Lower lobe of right lung (tissue), 2 donors: Measurements from ENCODE around the gene IL4I1. TPM values are rescaled to one million over a fixed set of nuclear protein-coding genes. Genes with fewer than 3 reads are reported as not detected.

ENCODE experiments used
- ATAC-seq, 2 donors: fragments of 200-7000 bp; cut with Tn5 transposase; one replicate each; pipeline ENCODE4 v1.9.1; 2020 to 2022; ENCODE audit warnings: mild to moderate bottlenecking in 2 of 2, moderate library complexity in 2 of 2
- DNase-seq: peaks from one replicate; pipeline ENCODE4 v3.0.0-alpha.2; 2020
- H3K27ac ChIP-seq: fragments of 200-600 bp; one replicate; pipeline ENCODE4 v1.8.0; 2022
- H3K27me3 ChIP-seq: fragments of 200-600 bp; one replicate; pipeline ENCODE4 v1.8.0; 2022; ENCODE audit warnings: low read depth
- H3K36me3 ChIP-seq: fragments of 200-600 bp; one replicate; pipeline ENCODE4 v1.8.0; 2022; ENCODE audit warnings: mild to moderate bottlenecking
- H3K4me1 ChIP-seq: fragments of 200-600 bp; one replicate; pipeline ENCODE4 v1.8.0; 2022
- H3K4me3 ChIP-seq: fragments of 200-600 bp; one replicate; pipeline ENCODE4 v1.8.0; 2022; ENCODE audit warnings: mild to moderate bottlenecking
- H3K9me3 ChIP-seq: fragments of 200-600 bp; one replicate; pipeline ENCODE4 v1.8.0; 2022
- CTCF ChIP-seq: fragments of 200-600 bp; IDR thresholded peaks from one replicate; pipeline ENCODE4 v1.8.0; 2022; ENCODE audit warnings: antibody characterized with exemption, mild to moderate bottlenecking
- intact Hi-C: fragments of 100-400 bp; cut with DNase I; formaldehyde crosslinking; loops from one replicate; pipeline ENCODE4 v1.11.0; 2022
- total RNA-seq: library from RNA; stranded (reverse); fragmentation: NEBNext Ultra II Directional; extraction: Animal tissue kit (Norgen Biotek cat#: 25700); gene quantifications from one replicate; pipeline ENCODE4 v1.2.1, GENCODE V29; 2021
- donor health status: DM: no; HTN: yes; CAD: no; lungs with severe emphysema.

IL4I1 gene
- total RNA-seq, 1 donor from 2014 or later = 1.6 TPM

- H3K4me3 ChIP-seq = no peak overlapping the region
- no peak overlapping the region for H3K27ac ChIP-seq
- no peak for TF ChIP-seq CTCF
- no peaks in the 10 kb centered on the region for H3K9me3 ChIP-seq
- no peaks in the 10 kb centered on the region for H3K27me3 ChIP-seq
- intact Hi-C loops = no loop called here
- ATAC-seq (no peak), DNase-seq (no peak)
- H3K36me3 ChIP-seq = no peaks in the 10 kb centered on the region
- H3K4me1 ChIP-seq = peaks cover 27% of the 10 kb centered on the region
Observed at GRCh38 chr19:49895566-49896297, 955 bp downstream of the IL4I1 start.

GRCh38 chr19:49894879-49895565 lies 1.7 kb downstream of the IL4I1 start:
- Histone ChIP-seq H3K9me3 (no peaks in the 10 kb centered on the region), H3K27me3 (peaks cover 3% of the 10 kb centered on the region), H3K27ac (no peak overlapping the region), H3K36me3 (no peaks in the 10 kb centered on the region), H3K4me1 (peaks cover 32% of the 10 kb centered on the region), H3K4me3 (no peak overlapping the region)
- intact Hi-C loops = no loop called here
- no peak for TF ChIP-seq CTCF
- DNase-seq (no peak), ATAC-seq (no peak)

GRCh38 chr19:49894011-49894664 lies 2.5 kb downstream of the IL4I1 start:
- Histone ChIP-seq H3K4me3 (no peak overlapping the region), H3K4me1 (peaks cover 37% of the 10 kb centered on the region), H3K27ac (no peak overlapping the region), H3K27me3 (peaks cover 3% of the 10 kb centered on the region), H3K36me3 (no peaks in the 10 kb centered on the region), H3K9me3 (no peaks in the 10 kb centered on the region)
- intact Hi-C loops = no loop called here
- no peak for DNase-seq
- no peak for ATAC-seq
- TF ChIP-seq CTCF = no peak

- TF ChIP-seq CTCF = no peak
- Histone ChIP-seq H3K27me3 (peaks cover 3% of the 10 kb centered on the region), H3K4me3 (no peak overlapping the region), H3K4me1 (peaks cover 29% of the 10 kb centered on the region), H3K36me3 (peaks cover 4% of the 10 kb centered on the region), H3K9me3 (no peaks in the 10 kb centered on the region), H3K27ac (no peak overlapping the region)
- intact Hi-C loops = no loop called here
- no peak for ATAC-seq
- DNase-seq = no peak
Observed at GRCh38 chr19:49892716-49893115, 4.0 kb downstream of the IL4I1 start.

GRCh38 chr19:49891393-49891792 lies 5.3 kb downstream of the IL4I1 start:
- Histone ChIP-seq H3K4me3 (no peak overlapping the region), H3K4me1 (peaks cover 16% of the 10 kb centered on the region), H3K36me3 (peaks cover 6% of the 10 kb centered on the region), H3K27me3 (peaks cover 3% of the 10 kb centered on the region), H3K9me3 (no peaks in the 10 kb centered on the region), H3K27ac (no peak overlapping the region)
- ATAC-seq = no peak
- no peak for DNase-seq
- TF ChIP-seq CTCF = no peak
- intact Hi-C loops = no loop called here
